WTC11 (cell line): Measurements from ENCODE around the gene MUC20. TPM values are rescaled to one million over a fixed set of nuclear protein-coding genes. Genes with fewer than 3 reads are reported as not detected.

Experiments used
- ATAC-seq: fragments of 200-7000 bp; cut with Tn5 transposase; 2 replicates; pipeline ENCODE4 v1.10.0; 2021; ENCODE audit warnings: mild to moderate bottlenecking, moderate library complexity
- CTCF ChIA-PET: fragments of 300-600 bp; sonication (Branson Sonifier 250); formaldehyde crosslinking; loops from one replicate; lab custom pipeline; 2021; ENCODE audit warnings: antibody characterized with exemption; lab: Charles Lee
- POLR2A ChIA-PET: fragments of 350-600 bp; sonication (Branson Sonifier 250); formaldehyde crosslinking; loops from one replicate; lab custom pipeline; 2021; ENCODE audit warnings: antibody characterized with exemption; lab: Charles Lee
- DNase-seq: peaks from one replicate; pipeline ENCODE4 v3.0.0; 2021; ENCODE audit warnings: low spot score
- H3K27ac Mint-ChIP-seq: 2 replicates; pipeline ENCODE4 v1.8.0; 2021; ENCODE audit warnings: mixed read lengths
- H3K27me3 Mint-ChIP-seq: 2 replicates; pipeline ENCODE4 v1.8.0; 2021; ENCODE audit warnings: low read depth, mild to moderate bottlenecking, moderate library complexity, mixed read lengths
- H3K36me3 Mint-ChIP-seq: 2 replicates; pipeline ENCODE4 v1.8.0; 2021; ENCODE audit warnings: mixed read lengths
- H3K4me1 Mint-ChIP-seq: 2 replicates; pipeline ENCODE4 v1.8.0; 2022; ENCODE audit warnings: mixed read lengths
- H3K4me3 Mint-ChIP-seq: 2 replicates; pipeline ENCODE4 v1.8.0; 2021; ENCODE audit warnings: mild to moderate bottlenecking, moderate library complexity, mixed read lengths
- H3K9me3 Mint-ChIP-seq: 2 replicates; pipeline ENCODE4 v1.8.0; 2021; ENCODE audit warnings: mixed read lengths
- ATF2 ChIP-seq: sonication (generic); formaldehyde crosslinking; IDR thresholded peaks from 2 replicates; pipeline ENCODE4 v1.8.1; 2022; ENCODE audit warnings: low read depth, missing genetic modification reagents, borderline replicate concordance
- ELF4 ChIP-seq: sonication (generic); formaldehyde crosslinking; IDR thresholded peaks from 2 replicates; pipeline ENCODE4 v1.8.1; 2022; ENCODE audit warnings: low read depth, mild to moderate bottlenecking, moderate library complexity, missing genetic modification reagents
- ERG ChIP-seq: fragments of 250-450 bp; sonication (Bioruptor Pico); IDR thresholded peaks from 2 replicates; pipeline ENCODE4 v1.8.0; 2021; ENCODE audit warnings: mild to moderate bottlenecking
- FOXP4 ChIP-seq: sonication (generic); formaldehyde crosslinking; IDR thresholded peaks from 2 replicates; pipeline ENCODE4 v1.8.0; 2022; ENCODE audit warnings: mild to moderate bottlenecking, missing genetic modification reagents
- HMGA2 ChIP-seq: fragments of 250-450 bp; sonication (Bioruptor Pico); IDR thresholded peaks from 2 replicates; pipeline ENCODE4 v1.4.0; 2021; ENCODE audit warnings: mild to moderate bottlenecking, moderate library complexity
- TEAD4 ChIP-seq: sonication (generic); formaldehyde crosslinking; IDR thresholded peaks from 2 replicates; pipeline ENCODE4 v1.8.0; 2022; ENCODE audit warnings: mild to moderate bottlenecking, missing genetic modification reagents
- ZNF138 ChIP-seq: sonication (generic); formaldehyde crosslinking; conservative IDR thresholded peaks from 2 replicates; pipeline ENCODE4 v1.8.1; 2022; ENCODE audit warnings: mild to moderate bottlenecking, moderate library complexity, missing genetic modification reagents
- ZNF232 ChIP-seq: sonication (generic); formaldehyde crosslinking; IDR thresholded peaks from 2 replicates; pipeline ENCODE4 v1.8.0; 2022; ENCODE audit warnings: mild to moderate bottlenecking, missing genetic modification reagents
- ZNF532 ChIP-seq: fragments of 250-450 bp; sonication (Bioruptor Pico); IDR thresholded peaks from 2 replicates; pipeline ENCODE4 v1.9.0; 2021; ENCODE audit warnings: mild to moderate bottlenecking, borderline replicate concordance
- total RNA-seq: library from RNA; stranded (reverse); gene quantifications from 3 replicates; pipeline ENCODE4 v1.2.3, GENCODE V29; 2021
- TF ChIP-seq, protein P1 (sequence below): fragments of 250-450 bp; sonication (Bioruptor Pico); IDR thresholded peaks from 2 replicates; pipeline ENCODE4 v1.9.0; 2021; ENCODE audit warnings: moderate library complexity, mild to moderate bottlenecking, inconsistent platforms, borderline replicate concordance
- TF ChIP-seq, protein P2 (sequence below): sonication (generic); formaldehyde crosslinking; IDR thresholded peaks from 2 replicates; pipeline ENCODE4 v1.8.1; 2023; ENCODE audit warnings: mild to moderate bottlenecking, missing genetic modification reagents

The MUC20 gene
- total RNA-seq, 1 experiment from 2014 or later = 0.77 TPM

DNA sequence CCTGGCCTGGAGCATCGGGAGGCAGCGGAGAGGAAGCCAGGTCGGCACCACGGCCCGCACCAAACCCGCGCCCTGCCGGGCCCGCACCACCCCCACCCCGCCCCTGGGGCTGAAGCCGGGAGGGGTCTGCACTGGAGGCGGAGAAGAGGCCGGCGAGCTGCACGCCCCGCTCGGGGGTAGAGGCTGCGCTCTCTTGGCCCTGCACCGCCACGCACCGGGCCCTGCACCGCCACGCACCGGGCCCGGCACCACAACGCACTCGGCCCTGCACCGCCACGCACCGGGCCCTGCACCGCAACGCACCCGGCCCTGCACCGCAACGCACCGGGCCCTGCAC is 41.4 kb downstream of the MUC20 start:
- CTCF ChIA-PET = interaction anchor here (1.7 kb wide), 1 partner anchor 15 kb away, joined by 5 read pairs; no protein-coding TSS in a partner anchor
- H3K27me3 Mint-ChIP-seq = no peaks in the 10 kb centered on the region

More for the DNA sequence above, 41.4 kb downstream of the MUC20 start:
- H3K27ac Mint-ChIP-seq = no peak overlapping the region
- no peak for TF ChIP-seq TEAD4
- no peak for TF ChIP-seq ZNF138 (CRISPR knock-in tag)
- no peak for TF ChIP-seq ZNF532 (CRISPR knock-in tag)
- TF ChIP-seq, protein P1, sequence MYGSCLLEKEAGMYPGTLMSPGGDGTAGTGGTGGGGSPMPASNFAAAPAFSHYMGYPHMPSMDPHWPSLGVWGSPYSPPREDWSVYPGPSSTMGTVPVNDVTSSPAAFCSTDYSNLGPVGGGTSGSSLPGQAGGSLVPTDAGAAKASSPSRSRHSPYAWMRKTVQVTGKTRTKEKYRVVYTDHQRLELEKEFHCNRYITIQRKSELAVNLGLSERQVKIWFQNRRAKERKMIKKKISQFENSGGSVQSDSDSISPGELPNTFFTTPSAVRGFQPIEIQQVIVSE (CRISPR knock-in tag) = no peak
- no peak for TF ChIP-seq ZNF232 (CRISPR knock-in tag)
- no peak for TF ChIP-seq FOXP4 (CRISPR knock-in tag)
- TF ChIP-seq ATF2 = no peak
- TF ChIP-seq ELF4 = no peak
- TF ChIP-seq HMGA2 = no peak
- TF ChIP-seq ERG = no peak
- TF ChIP-seq, protein P2, sequence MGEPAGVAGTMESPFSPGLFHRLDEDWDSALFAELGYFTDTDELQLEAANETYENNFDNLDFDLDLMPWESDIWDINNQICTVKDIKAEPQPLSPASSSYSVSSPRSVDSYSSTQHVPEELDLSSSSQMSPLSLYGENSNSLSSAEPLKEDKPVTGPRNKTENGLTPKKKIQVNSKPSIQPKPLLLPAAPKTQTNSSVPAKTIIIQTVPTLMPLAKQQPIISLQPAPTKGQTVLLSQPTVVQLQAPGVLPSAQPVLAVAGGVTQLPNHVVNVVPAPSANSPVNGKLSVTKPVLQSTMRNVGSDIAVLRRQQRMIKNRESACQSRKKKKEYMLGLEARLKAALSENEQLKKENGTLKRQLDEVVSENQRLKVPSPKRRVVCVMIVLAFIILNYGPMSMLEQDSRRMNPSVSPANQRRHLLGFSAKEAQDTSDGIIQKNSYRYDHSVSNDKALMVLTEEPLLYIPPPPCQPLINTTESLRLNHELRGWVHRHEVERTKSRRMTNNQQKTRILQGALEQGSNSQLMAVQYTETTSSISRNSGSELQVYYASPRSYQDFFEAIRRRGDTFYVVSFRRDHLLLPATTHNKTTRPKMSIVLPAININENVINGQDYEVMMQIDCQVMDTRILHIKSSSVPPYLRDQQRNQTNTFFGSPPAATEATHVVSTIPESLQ (CRISPR knock-in tag) = no peak
- no peaks in the 10 kb centered on the region for H3K9me3 Mint-ChIP-seq
- H3K36me3 Mint-ChIP-seq = no peaks in the 10 kb centered on the region
- DNase-seq (no peak), ATAC-seq (no peak)
- no peak overlapping the region for H3K4me3 Mint-ChIP-seq
- H3K4me1 Mint-ChIP-seq = peaks cover 3% of the 10 kb centered on the region; the same call in 1 of the 2 replicates
- POLR2A ChIA-PET = no interaction called here
